Chondrocyte (in vitro differentiated cells): ENCODE measurements around the gene CXADR. TPM values are rescaled to one million over a fixed set of nuclear protein-coding genes. Genes with fewer than 3 reads are reported as not detected.

Source experiments
- DNase-seq: peaks from one replicate; pipeline ENCODE4 v3.0.0; 2021; ENCODE audit warnings: mixed read lengths, low spot score
- H3K27ac Mint-ChIP-seq: one replicate; pipeline ENCODE4 v1.8.0; 2021; ENCODE audit warnings: mild to moderate bottlenecking, moderate library complexity, mixed read lengths; ENCODE audit not compliant: unreplicated experiment
- H3K27me3 Mint-ChIP-seq: 2 replicates; pipeline ENCODE4 v1.8.0; 2021; ENCODE audit warnings: low read depth, mixed read lengths
- H3K36me3 Mint-ChIP-seq: 2 replicates; pipeline ENCODE4 v1.8.0; 2021; ENCODE audit warnings: low read depth, mixed read lengths
- H3K4me1 Mint-ChIP-seq: 2 replicates; pipeline ENCODE4 v1.8.0; 2021; ENCODE audit warnings: low read depth, mild to moderate bottlenecking, mixed read lengths
- H3K4me3 Mint-ChIP-seq: one replicate; pipeline ENCODE4 v1.8.0; 2021; ENCODE audit warnings: mild to moderate bottlenecking, moderate library complexity, mixed read lengths; ENCODE audit not compliant: unreplicated experiment
- H3K9me3 Mint-ChIP-seq: 2 replicates; pipeline ENCODE4 v1.8.0; 2021; ENCODE audit warnings: low read depth, mixed read lengths
- total RNA-seq: library from RNA; stranded (reverse); gene quantifications from 3 replicates; pipeline ENCODE4 v1.2.1, GENCODE V29; 2021
- TF ChIP-seq, protein P1 (sequence below): fragments of 200-600 bp; sonication (generic); IDR thresholded peaks from 2 replicates; pipeline ENCODE4 v1.5.0; 2021; ENCODE audit warnings: antibody characterized with exemption, mild to moderate bottlenecking, moderate library complexity

Gene CXADR
- total RNA-seq, 1 donor from 2014 or later: 0.17 TPM

DNA sequence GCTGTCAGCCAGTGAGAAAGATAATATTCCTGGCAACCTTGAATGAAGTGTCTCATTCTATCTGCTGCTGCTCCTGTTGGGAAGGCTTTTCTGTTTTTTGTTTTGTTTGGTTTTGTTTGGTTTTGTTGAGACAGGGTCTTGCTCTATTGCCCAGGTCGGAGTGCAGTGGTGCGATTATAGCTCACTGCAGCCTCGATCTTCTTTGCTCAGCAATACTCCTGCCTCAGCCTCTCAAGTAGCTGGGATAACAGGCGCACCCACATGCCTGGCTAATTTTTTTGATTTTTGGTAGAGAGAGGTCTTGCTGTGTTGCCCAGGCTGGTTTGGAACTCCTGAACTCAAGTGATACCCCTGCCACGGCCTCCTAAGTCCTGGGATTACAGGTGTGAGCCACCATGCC is 62.2 kb downstream of the CXADR start:
- no peak overlapping the region for H3K4me3 Mint-ChIP-seq
- no peak for DNase-seq
- no peaks in the 10 kb centered on the region for H3K4me1 Mint-ChIP-seq
- TF ChIP-seq, protein P1, sequence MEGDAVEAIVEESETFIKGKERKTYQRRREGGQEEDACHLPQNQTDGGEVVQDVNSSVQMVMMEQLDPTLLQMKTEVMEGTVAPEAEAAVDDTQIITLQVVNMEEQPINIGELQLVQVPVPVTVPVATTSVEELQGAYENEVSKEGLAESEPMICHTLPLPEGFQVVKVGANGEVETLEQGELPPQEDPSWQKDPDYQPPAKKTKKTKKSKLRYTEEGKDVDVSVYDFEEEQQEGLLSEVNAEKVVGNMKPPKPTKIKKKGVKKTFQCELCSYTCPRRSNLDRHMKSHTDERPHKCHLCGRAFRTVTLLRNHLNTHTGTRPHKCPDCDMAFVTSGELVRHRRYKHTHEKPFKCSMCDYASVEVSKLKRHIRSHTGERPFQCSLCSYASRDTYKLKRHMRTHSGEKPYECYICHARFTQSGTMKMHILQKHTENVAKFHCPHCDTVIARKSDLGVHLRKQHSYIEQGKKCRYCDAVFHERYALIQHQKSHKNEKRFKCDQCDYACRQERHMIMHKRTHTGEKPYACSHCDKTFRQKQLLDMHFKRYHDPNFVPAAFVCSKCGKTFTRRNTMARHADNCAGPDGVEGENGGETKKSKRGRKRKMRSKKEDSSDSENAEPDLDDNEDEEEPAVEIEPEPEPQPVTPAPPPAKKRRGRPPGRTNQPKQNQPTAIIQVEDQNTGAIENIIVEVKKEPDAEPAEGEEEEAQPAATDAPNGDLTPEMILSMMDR: no peak
- peaks cover 36% of the 10 kb centered on the region for H3K27me3 Mint-ChIP-seq
- no peaks in the 10 kb centered on the region for H3K9me3 Mint-ChIP-seq
- no peak overlapping the region for H3K27ac Mint-ChIP-seq
- no peaks in the 10 kb centered on the region for H3K36me3 Mint-ChIP-seq

DNA sequence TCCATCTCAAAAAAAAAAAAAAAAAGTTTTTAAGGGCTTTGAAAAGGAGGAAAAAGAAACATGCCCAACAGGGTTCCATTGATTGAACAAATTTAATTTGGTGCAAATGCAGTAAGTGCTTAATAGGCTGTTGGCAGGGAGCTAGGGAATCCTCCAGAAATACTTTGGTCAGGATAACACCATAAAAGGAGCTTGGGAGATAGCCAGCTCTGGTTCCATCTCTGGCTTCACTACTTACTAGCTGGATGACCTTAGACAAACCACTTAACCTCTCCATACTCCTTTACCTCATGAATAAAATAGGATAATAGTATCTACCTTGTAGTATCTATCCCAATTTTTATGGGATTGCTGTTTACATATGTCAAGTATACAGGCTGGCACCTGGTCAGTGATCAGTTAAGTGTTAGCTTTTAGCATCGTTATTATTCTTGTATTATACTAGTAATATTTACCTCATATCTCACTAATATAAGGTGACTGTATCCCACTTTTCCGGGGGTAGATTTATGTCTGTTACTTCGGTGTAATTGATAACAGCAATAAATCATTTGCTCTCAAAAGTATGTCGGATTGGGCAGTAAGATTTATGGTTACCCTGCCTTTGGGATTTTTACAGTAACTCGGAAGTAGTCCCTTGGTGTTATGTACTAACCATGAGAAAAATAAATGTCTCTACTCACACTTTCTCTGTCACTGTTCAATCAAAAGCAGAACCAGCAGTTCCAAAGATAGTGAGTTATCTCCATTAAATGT is 63.4 kb downstream of the CXADR start:
- H3K36me3 Mint-ChIP-seq: no peaks in the 10 kb centered on the region

DNA sequence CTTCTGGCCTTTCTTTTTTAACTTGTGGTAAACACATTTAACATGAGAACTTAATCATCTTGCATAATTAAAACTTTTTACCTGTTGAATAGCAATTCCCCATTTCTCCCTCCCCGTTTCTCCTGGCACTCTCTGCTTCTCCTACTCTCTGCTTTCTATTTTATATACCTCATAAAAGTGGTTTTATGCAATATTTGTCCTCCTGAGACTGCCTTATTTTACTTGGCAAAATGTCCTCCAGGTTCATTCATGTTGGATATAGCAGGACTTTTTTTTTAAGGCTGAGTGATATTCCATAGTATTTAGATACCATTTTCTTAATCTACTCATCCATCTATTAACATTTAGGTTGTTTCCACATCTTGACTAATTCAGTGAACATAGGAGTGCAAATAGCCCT is 64.9 kb downstream of the CXADR start:
- TF ChIP-seq, protein P1: no peak
- Mint-ChIP-seq H3K4me1 (no peaks in the 10 kb centered on the region), H3K27ac (no peak overlapping the region), H3K36me3 (no peaks in the 10 kb centered on the region), H3K27me3 (peaks cover 35% of the 10 kb centered on the region), H3K4me3 (no peak overlapping the region), H3K9me3 (no peaks in the 10 kb centered on the region)
- no peak for DNase-seq

More for the DNA sequence above, 63.4 kb downstream of the CXADR start:
- no peak for DNase-seq
- no peak overlapping the region for H3K4me3 Mint-ChIP-seq
- TF ChIP-seq, protein P1: no peak
- peaks cover 30% of the 10 kb centered on the region for H3K27me3 Mint-ChIP-seq
- no peaks in the 10 kb centered on the region for H3K4me1 Mint-ChIP-seq
- no peaks in the 10 kb centered on the region for H3K9me3 Mint-ChIP-seq
- H3K27ac Mint-ChIP-seq: no peak overlapping the region

DNA sequence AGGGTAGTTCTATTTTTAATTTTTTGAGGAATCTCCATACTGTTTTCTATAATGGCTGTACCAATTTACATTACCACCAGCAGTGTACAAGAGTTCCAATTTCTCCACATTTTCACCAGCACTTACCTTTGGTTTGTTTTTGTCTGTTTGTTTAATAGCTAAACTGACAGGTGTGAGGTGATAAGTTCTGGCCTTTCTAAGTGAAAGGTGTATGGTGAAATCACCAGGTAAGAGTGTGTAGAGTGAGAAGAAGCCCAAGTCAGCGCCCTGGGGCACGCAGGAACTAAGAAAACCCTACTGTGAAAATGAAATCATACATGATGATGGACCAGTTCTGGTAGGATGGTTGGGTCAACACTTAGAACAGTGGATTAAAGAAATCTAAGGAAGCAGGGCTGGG is 65.3 kb downstream of the CXADR start:
- Mint-ChIP-seq H3K9me3 (no peaks in the 10 kb centered on the region), H3K27ac (no peak overlapping the region), H3K27me3 (peaks cover 34% of the 10 kb centered on the region), H3K36me3 (no peaks in the 10 kb centered on the region), H3K4me1 (no peaks in the 10 kb centered on the region), H3K4me3 (no peak overlapping the region)
- TF ChIP-seq, protein P1: no peak
- no peak for DNase-seq

DNA sequence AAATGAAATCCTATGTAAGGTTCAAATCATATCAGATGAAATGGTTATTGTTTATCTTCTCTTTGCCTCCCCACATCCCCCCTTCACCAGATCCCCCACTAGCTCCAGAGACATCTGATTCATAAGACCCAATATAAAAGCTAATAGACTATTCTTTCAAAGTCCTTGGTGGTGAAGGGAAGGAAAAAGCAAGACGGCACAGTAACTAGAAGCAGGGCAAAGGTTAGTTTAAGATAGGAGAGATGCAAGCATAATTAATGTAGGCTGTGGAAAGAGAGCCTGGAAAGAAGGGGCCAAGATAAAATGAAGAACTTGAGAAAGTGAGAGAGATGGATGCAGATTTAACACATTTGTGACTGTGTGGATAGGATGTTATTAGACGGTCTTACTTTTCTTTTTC is 66.0 kb downstream of the CXADR start:
- peaks cover 30% of the 10 kb centered on the region for H3K27me3 Mint-ChIP-seq
- TF ChIP-seq, protein P1: no peak
- H3K36me3 Mint-ChIP-seq: no peaks in the 10 kb centered on the region
- H3K9me3 Mint-ChIP-seq: no peaks in the 10 kb centered on the region
- DNase-seq: no peak
- H3K27ac Mint-ChIP-seq: no peak overlapping the region
- H3K4me3 Mint-ChIP-seq: no peak overlapping the region
- no peaks in the 10 kb centered on the region for H3K4me1 Mint-ChIP-seq
